ENCODE results near the gene APOBEC3F. TPM values are rescaled to one million over a fixed set of nuclear protein-coding genes. Genes with fewer than 3 reads are reported as not detected.
A peak's percentile ranks its signal among the peaks of the same experiment; 100 is the strongest.
"Not testable (repeated sequence)": the region's sequence is repeated elsewhere in the genome, so short reads cannot be mapped to it uniquely, and the experiment has no call there.

Gene APOBEC3F
- total RNA-seq, 2 experiments from 2014 or later, result 3.7 to 20.7 TPM

DNA sequence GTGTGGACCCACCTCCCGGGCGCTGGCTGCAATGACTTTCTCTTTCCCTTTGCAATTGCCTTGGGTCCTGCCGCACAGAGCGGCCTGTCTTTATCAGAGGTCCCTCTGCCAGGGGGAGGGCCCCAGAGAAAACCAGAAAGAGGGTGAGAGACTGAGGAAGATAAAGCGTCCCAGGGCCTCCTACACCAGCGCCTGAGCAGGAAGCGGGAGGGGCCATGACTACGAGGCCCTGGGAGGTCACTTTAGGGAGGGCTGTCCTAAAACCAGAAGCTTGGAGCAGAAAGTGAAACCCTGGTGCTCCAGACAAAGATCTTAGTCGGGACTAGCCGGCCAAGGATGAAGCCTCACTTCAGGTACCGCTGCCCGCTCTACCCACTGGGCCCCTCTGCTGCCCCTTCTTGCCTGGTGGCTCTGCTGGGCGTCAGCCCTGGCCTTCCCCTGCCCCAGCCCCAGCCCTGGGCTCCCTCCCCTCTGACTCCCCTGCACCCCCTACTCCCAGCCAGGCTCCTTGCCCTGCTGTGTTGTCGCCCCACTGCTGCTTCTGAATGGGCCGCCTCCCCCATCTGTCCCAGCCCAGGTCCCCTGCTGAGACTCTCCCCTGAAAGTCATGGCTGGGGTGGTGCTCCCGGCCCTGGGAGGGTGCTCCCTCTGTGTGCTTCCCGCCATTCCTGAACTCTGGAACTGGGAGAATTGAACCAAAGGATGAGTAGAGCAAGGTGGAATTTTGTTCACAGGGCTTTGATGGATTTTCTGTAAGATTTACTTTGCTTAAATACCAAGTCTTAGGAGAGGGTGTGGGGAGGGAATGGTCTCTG is 36.6 kb downstream of the APOBEC3F start, which contains the start of gene APOBEC3G:
APOBEC3G (plus strand) TSS at position 250 of the 815 bp plus-strand sequence; CDS start at position 337, 87 bp downstream.
- H3K4me2 ChIP-seq (ENCODE audit: low read length), result peak within 1 kb of the TSS; percentile 98
- H4K20me1 ChIP-seq (ENCODE audit: insufficient read depth, low read length); BruUV-seq (replicated peaks); H3K9me3 ChIP-seq (ENCODE audit: low read length); H3K9me2 ChIP-seq (ENCODE audit: insufficient read depth, low read length); intact Hi-C loops (cut with micrococcal nuclease; ENCODE audit: unreplicated experiment): not testable (repeated sequence)
- DNase-seq (ENCODE audit: low spot score), result peak; percentile 37
- H3K79me2 ChIP-seq (ENCODE audit: insufficient read depth, low read depth, low read length), result peaks cover 13% of the 10 kb centered on the region; the same call in 1 of the 2 replicates
- H3K4me1 ChIP-seq (ENCODE audit: insufficient read depth, low read length, poor library complexity, severe bottlenecking), result peaks cover 79% of the 10 kb centered on the region
- ChIA-PET CTCF (ENCODE audit: unreplicated experiment) (interaction anchor here (0.6 kb wide), 1 partner anchor 10 kb away, joined by 3 read pairs; no protein-coding TSS in a partner anchor), POLR2A (interaction anchor here (1.2 kb wide), 1 partner anchor 8 kb away, joined by 3 read pairs; no protein-coding TSS in a partner anchor)
- peak within 1 kb of the TSS; percentile 89 for H3K27ac ChIP-seq (ENCODE audit: low read depth, low read length, poor library complexity, severe bottlenecking)
- peaks cover 10% of the 10 kb centered on the region; the same call in 1 of the 2 replicates for H3K36me3 ChIP-seq (ENCODE audit: insufficient read depth, low read length)
- peak within 1 kb of the TSS; percentile 15; the same call in 1 of the 2 replicates for H2AFZ ChIP-seq (ENCODE audit: low read length)
- H3K4me3 ChIP-seq (ENCODE audit: low read depth, low read length, poor library complexity, severe bottlenecking), result peak within 1 kb of the TSS; percentile 77

GRCh38 chr22:39077912-39078311 is 37.2 kb downstream of the APOBEC3F start:
- POLR2A ChIA-PET; DNase-seq (ENCODE audit: low spot score); H2AFZ ChIP-seq (ENCODE audit: low read length); intact Hi-C loops (cut with micrococcal nuclease; ENCODE audit: unreplicated experiment); H3K9me2 ChIP-seq (ENCODE audit: insufficient read depth, low read length); CTCF ChIA-PET (ENCODE audit: unreplicated experiment); H3K9me3 ChIP-seq (ENCODE audit: low read length); BruUV-seq (replicated peaks); H4K20me1 ChIP-seq (ENCODE audit: insufficient read depth, low read length): not testable (repeated sequence)
- peak overlapping the region; percentile 77 for H3K4me3 ChIP-seq (ENCODE audit: low read depth, low read length, poor library complexity, severe bottlenecking)
- peaks cover 13% of the 10 kb centered on the region; the same call in 1 of the 2 replicates for H3K79me2 ChIP-seq (ENCODE audit: insufficient read depth, low read depth, low read length)
- peak overlapping the region; percentile 58 for H3K27ac ChIP-seq (ENCODE audit: low read depth, low read length, poor library complexity, severe bottlenecking)
- H3K4me1 ChIP-seq (ENCODE audit: insufficient read depth, low read length, poor library complexity, severe bottlenecking), result peaks cover 79% of the 10 kb centered on the region
- H3K4me2 ChIP-seq (ENCODE audit: low read length), result peak overlapping the region; percentile 98
- peaks cover 10% of the 10 kb centered on the region; the same call in 1 of the 2 replicates for H3K36me3 ChIP-seq (ENCODE audit: insufficient read depth, low read length)

- no TSS peak for BruUV-seq (replicated peaks)
Observed at GRCh38 chr22:39078329-39078728, 37.7 kb downstream of the APOBEC3F start.

DNA sequence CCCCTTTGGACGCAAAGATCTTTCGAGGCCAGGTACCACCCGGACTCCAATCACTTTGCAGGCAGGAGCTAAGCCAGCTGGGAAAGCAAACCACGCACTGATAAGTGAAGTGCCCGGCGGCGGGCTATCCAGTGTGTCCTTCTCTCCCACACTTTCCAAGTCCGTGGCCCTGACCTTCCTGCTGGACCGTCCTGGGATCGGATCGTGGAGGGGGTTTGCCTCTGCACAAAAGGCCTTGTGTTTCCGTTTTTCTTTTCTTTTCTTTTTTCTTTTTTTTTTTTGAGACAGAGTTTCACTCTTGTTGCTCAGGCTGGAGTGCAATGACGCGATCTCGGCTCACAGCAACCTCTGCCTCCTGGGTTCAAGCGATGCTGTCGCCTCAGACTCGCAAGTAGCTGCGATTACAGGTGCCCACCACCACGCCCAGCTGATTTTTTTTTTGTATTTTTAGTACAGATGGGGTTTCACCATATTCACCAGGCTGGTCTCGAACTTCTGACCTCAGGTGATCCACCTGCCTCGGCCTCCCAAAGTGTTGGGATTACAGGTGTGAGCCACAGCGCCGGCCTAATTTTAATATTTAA is 38.5 kb downstream of the APOBEC3F start:
- BruUV-seq (replicated peaks); intact Hi-C loops (cut with micrococcal nuclease; ENCODE audit: unreplicated experiment); H3K27ac ChIP-seq (ENCODE audit: low read depth, low read length, poor library complexity, severe bottlenecking); H3K9me3 ChIP-seq (ENCODE audit: low read length); H4K20me1 ChIP-seq (ENCODE audit: insufficient read depth, low read length); DNase-seq (ENCODE audit: low spot score); CTCF ChIA-PET (ENCODE audit: unreplicated experiment); H3K4me2 ChIP-seq (ENCODE audit: low read length); H3K9me2 ChIP-seq (ENCODE audit: insufficient read depth, low read length); POLR2A ChIA-PET; H2AFZ ChIP-seq (ENCODE audit: low read length); H3K4me3 ChIP-seq (ENCODE audit: low read depth, low read length, poor library complexity, severe bottlenecking): not testable (repeated sequence)
- peaks cover 71% of the 10 kb centered on the region for H3K4me1 ChIP-seq (ENCODE audit: insufficient read depth, low read length, poor library complexity, severe bottlenecking)
- peaks cover 10% of the 10 kb centered on the region; the same call in 1 of the 2 replicates for H3K36me3 ChIP-seq (ENCODE audit: insufficient read depth, low read length)
- peaks cover 13% of the 10 kb centered on the region; the same call in 1 of the 2 replicates for H3K79me2 ChIP-seq (ENCODE audit: insufficient read depth, low read depth, low read length)

More at GRCh38 chr22:39078329-39078728, 37.7 kb downstream of the APOBEC3F start:
- no peak overlapping the region for H3K27ac ChIP-seq (ENCODE audit: low read depth, low read length, poor library complexity, severe bottlenecking)
- no peak overlapping the region for H2AFZ ChIP-seq (ENCODE audit: low read length)
- H3K4me3 ChIP-seq (ENCODE audit: low read depth, low read length, poor library complexity, severe bottlenecking), result peak overlapping the region; percentile 77
- peaks cover 10% of the 10 kb centered on the region; the same call in 1 of the 2 replicates for H3K36me3 ChIP-seq (ENCODE audit: insufficient read depth, low read length)
- H3K4me2 ChIP-seq (ENCODE audit: low read length), result peak overlapping the region; percentile 98
- H3K79me2 ChIP-seq (ENCODE audit: insufficient read depth, low read depth, low read length), result peaks cover 13% of the 10 kb centered on the region; the same call in 1 of the 2 replicates
- H3K9me2 ChIP-seq (ENCODE audit: insufficient read depth, low read length), result no peaks in the 10 kb centered on the region
- ChIA-PET CTCF (ENCODE audit: unreplicated experiment) (no interaction called here), POLR2A (no interaction called here)
- TF ChIP-seq, protein P1, sequence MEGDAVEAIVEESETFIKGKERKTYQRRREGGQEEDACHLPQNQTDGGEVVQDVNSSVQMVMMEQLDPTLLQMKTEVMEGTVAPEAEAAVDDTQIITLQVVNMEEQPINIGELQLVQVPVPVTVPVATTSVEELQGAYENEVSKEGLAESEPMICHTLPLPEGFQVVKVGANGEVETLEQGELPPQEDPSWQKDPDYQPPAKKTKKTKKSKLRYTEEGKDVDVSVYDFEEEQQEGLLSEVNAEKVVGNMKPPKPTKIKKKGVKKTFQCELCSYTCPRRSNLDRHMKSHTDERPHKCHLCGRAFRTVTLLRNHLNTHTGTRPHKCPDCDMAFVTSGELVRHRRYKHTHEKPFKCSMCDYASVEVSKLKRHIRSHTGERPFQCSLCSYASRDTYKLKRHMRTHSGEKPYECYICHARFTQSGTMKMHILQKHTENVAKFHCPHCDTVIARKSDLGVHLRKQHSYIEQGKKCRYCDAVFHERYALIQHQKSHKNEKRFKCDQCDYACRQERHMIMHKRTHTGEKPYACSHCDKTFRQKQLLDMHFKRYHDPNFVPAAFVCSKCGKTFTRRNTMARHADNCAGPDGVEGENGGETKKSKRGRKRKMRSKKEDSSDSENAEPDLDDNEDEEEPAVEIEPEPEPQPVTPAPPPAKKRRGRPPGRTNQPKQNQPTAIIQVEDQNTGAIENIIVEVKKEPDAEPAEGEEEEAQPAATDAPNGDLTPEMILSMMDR (conservative IDR thresholded peaks at IDR 0.05; ENCODE audit: low read length), result no peak
- TF ChIP-seq EZH2phosphoT487 (IDR thresholded peaks at IDR 0.05; ENCODE audit: borderline replicate concordance, low read depth, low read length), result no peak
- DNase-seq (ENCODE audit: low spot score), result no peak
- no peaks in the 10 kb centered on the region for H4K20me1 ChIP-seq (ENCODE audit: insufficient read depth, low read length)
- no peaks in the 10 kb centered on the region for H3K9me3 ChIP-seq (ENCODE audit: low read length)
- intact Hi-C loops (cut with micrococcal nuclease; ENCODE audit: unreplicated experiment), result no loop called here
- peaks cover 79% of the 10 kb centered on the region for H3K4me1 ChIP-seq (ENCODE audit: insufficient read depth, low read length, poor library complexity, severe bottlenecking)
